ENCODE measurements around the gene YIF1B.

- TF ChIP-seq CTCF (IDR thresholded peaks at IDR 0.05 in 2 of 3, conservative IDR thresholded peaks at IDR 0.05 in 1 of 3; ENCODE audit: insufficient read depth in 2 of 3, low read depth in 1 of 3, low read length in 3 of 3) = no peak
- TF ChIP-seq TOE1 (IDR thresholded peaks at IDR 0.05; ENCODE audit: borderline replicate concordance) = no peak
- TF ChIP-seq TOE1 (CRISPR knock-in tag; IDR thresholded peaks at IDR 0.05; ENCODE audit: borderline replicate concordance, low read depth) = no peak
- no peak for TF ChIP-seq SP1 (CRISPR knock-in tag; IDR thresholded peaks at IDR 0.05)
- TF ChIP-seq TBL1XR1 (IDR thresholded peaks at IDR 0.05; ENCODE audit: low read length in 2 of 2) = no peak
- no peak for TF ChIP-seq SUPT5H (IDR thresholded peaks at IDR 0.05)
- no peak for TF ChIP-seq SIN3A (IDR thresholded peaks at IDR 0.05; ENCODE audit: borderline replicate concordance in 2 of 2, control insufficient read depth in 1 of 2, low read depth in 2 of 2, low read length in 2 of 2)
- TF ChIP-seq EP300 (IDR thresholded peaks at IDR 0.05; ENCODE audit: low read length) = no peak
Measured at GRCh38 chr19:38359242-38360021, 43.7 kb upstream of the YIF1B start.

Data from K562 (cell line).